Tibial artery (tissue), 4 donors: ENCODE data around the gene RBM20.

Experiments
- DNase-seq, 2 donors: peaks; one replicate each; pipeline ENCODE4 v3.0.0-alpha.2; 2019
- H3K27ac ChIP-seq, 2 donors: fragments of 200-600 bp; sonication (generic) in 1 of 2; 1 replicate in 1 of 2; 2 replicates in 1 of 2; pipeline ENCODE4 v1.5.1; 2018 to 2019; ENCODE audit warnings: mild to moderate bottlenecking in 1 of 2
- H3K27me3 ChIP-seq, 2 donors: fragments of 200-600 bp; sonication (generic) in 1 of 2; one replicate each; pipeline versions ENCODE4 v1.5.1 to v1.6.0; 2016 to 2019
- H3K36me3 ChIP-seq, 3 donors: fragments of 200-600 bp; sonication (generic) in 2 of 3; one replicate each; pipeline ENCODE4 v1.5.1; 2016 to 2019; ENCODE audit warnings: mild to moderate bottlenecking in 2 of 3
- H3K4me1 ChIP-seq, 4 donors: fragments of 200-600 bp; sonication (generic) in 2 of 4; 1 replicate in 3 of 4; 2 replicates in 1 of 4; pipeline ENCODE4 v1.5.1; 2016 to 2019
- H3K4me3 ChIP-seq, 2 donors: fragments of 200-600 bp; sonication (generic) in 1 of 2; 1 replicate in 1 of 2; 2 replicates in 1 of 2; pipeline ENCODE4 v1.5.1; 2018 to 2019; ENCODE audit warnings: mild to moderate bottlenecking in 2 of 2
- H3K9me3 ChIP-seq, 3 donors: fragments of 200-600 bp; sonication (generic) in 1 of 3; one replicate each; pipeline ENCODE4 v1.5.1; 2016 to 2019
- CTCF ChIP-seq, 2 experiments: fragments of 200-600 bp in 1 of 2; fragments of 450-650 bp in 1 of 2; IDR thresholded peaks; one replicate each; pipeline ENCODE4 v1.5.1; 2017 to 2019; ENCODE audit warnings: antibody characterized with exemption in 2 of 2, mild to moderate bottlenecking in 1 of 2, moderate library complexity in 1 of 2
- intact Hi-C: fragments of 100-400 bp; cut with DNase I; formaldehyde crosslinking; loops from one replicate; pipeline ENCODE4 v1.15.0; 2023; ENCODE audit warnings: low total_unique reads

The RBM20 gene

DNA sequence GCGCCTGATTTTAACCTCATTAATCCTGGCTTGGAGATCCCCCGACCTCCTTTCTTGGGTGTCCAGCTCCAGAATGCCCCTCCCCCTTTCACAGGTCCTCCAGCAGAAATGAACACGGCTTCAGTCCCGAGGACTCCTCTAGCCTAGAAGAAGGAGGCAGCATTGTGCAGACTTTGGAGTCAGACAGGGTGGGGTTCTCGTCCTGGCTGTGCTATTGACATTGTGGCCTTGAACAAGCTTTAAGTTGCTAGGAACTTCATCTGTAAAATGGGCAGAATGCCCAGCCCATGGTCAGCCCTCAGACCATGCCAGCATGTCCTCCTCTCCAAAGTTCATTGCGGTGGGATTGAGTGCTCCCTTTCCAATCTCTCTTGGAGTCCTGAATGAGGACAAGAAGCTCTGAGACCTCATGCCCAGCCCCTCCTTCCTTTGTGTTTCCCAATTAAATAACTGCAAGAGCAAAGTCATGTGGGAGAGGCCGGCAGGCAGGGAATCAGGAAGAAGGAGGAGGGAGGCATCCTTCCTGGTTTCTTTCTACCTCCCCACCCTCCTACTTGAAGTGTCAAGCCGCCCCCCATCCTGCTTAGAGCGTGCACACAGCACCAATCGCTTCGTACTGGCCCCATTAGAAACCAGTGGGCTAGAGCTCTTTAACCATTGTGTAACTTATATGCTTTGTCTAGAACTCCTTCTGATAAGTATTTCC, 86.4 kb downstream of the RBM20 start:
- no peak overlapping the region for H3K4me3 ChIP-seq
- H3K27ac ChIP-seq, result no peak overlapping the region
- no peak for DNase-seq
- peaks cover 0 to 6% (median 2%) of the 10 kb centered on the region in 4 donors for H3K4me1 ChIP-seq
- H3K36me3 ChIP-seq, result no peaks in the 10 kb centered on the region
- no peaks in the 10 kb centered on the region for H3K9me3 ChIP-seq
- no peaks in the 10 kb centered on the region for H3K27me3 ChIP-seq
- no peak for TF ChIP-seq CTCF (IDR thresholded peaks at IDR 0.05)
- intact Hi-C loops, result no loop called here

- no peak for DNase-seq
- Histone ChIP-seq H3K9me3 (no peaks in the 10 kb centered on the region), H3K27me3 (no peaks in the 10 kb centered on the region), H3K27ac (peak overlapping the region in 1 of 2 donors; percentile 15), H3K4me3 (peak overlapping the region; percentile 47 to 49), H3K4me1 (peaks cover 0 to 10% (median 3%) of the 10 kb centered on the region in 4 donors), H3K36me3 (no peaks in the 10 kb centered on the region)
- no peak for TF ChIP-seq CTCF (IDR thresholded peaks at IDR 0.05)
- intact Hi-C loops, result no loop called here
Measured at GRCh38 chr10:110733218-110733952, 89.2 kb downstream of the RBM20 start.

DNA sequence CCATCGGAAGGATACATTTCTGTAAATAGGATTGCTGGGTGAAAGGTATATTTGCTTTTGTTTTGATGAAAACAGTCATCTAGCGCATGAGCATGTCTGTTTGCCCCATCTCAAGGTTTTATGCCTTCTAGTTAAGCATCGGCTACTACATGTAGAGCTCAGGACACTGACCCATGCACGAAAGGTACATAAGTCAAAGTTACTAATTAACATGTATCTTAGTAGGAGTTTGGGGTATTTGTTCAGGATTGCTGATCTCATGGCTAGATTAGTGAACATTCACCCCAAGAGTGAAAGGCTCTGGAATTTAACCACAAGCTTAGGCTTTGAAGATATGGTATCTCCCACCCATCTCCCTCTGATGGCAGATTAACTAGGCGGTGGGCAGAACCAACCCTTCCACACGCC, 91.5 kb downstream of the RBM20 start:
- Histone ChIP-seq H3K27ac (no peak overlapping the region), H3K4me3 (no peak overlapping the region), H3K4me1 (peaks cover 0 to 15% (median 5%) of the 10 kb centered on the region in 4 donors), H3K9me3 (no peaks in the 10 kb centered on the region), H3K36me3 (no peaks in the 10 kb centered on the region), H3K27me3 (no peaks in the 10 kb centered on the region)
- DNase-seq, result no peak
- intact Hi-C loops, result no loop called here
- no peak for TF ChIP-seq CTCF (IDR thresholded peaks at IDR 0.05)

- H3K4me1 ChIP-seq, result peaks cover 0 to 15% (median 5%) of the 10 kb centered on the region in 4 donors
- peak overlapping the region in 1 of 2 donors; percentile 14 for H3K4me3 ChIP-seq
- DNase-seq, result no peak
- no peak for TF ChIP-seq CTCF (IDR thresholded peaks at IDR 0.05)
- no peaks in the 10 kb centered on the region for H3K9me3 ChIP-seq
- no peaks in the 10 kb centered on the region for H3K27me3 ChIP-seq
- intact Hi-C loops, result loop anchor here (2.0 kb wide), 1 partner anchor 1409 kb away; no protein-coding TSS in a partner anchor
- no peaks in the 10 kb centered on the region for H3K36me3 ChIP-seq
- H3K27ac ChIP-seq, result no peak overlapping the region
Measured at GRCh38 chr10:110737886-110738634, 93.9 kb downstream of the RBM20 start.

- Histone ChIP-seq H3K4me3 (no peak overlapping the region), H3K27ac (no peak overlapping the region), H3K4me1 (peaks cover 0 to 9% (median 4%) of the 10 kb centered on the region in 4 donors), H3K36me3 (no peaks in the 10 kb centered on the region), H3K9me3 (no peaks in the 10 kb centered on the region), H3K27me3 (no peaks in the 10 kb centered on the region)
- TF ChIP-seq CTCF (IDR thresholded peaks at IDR 0.05), result no peak
- no peak for DNase-seq
- intact Hi-C loops, result loop anchor here (2.0 kb wide), 1 partner anchor 1407 kb away; no protein-coding TSS in a partner anchor
Measured at GRCh38 chr10:110739811-110740271, 95.7 kb downstream of the RBM20 start.
